Astrocyte of the spinal cord (primary cell): ENCODE data around the gene PRSS27.

Experiments
- DNase-seq: peaks from one replicate; pipeline ENCODE4 v3.0.0; 2011; ENCODE audit warnings: low read depth, low spot score
- H3K4me3 ChIP-seq: 2 replicates; pipeline ENCODE4 v1.5.1; 2011; ENCODE audit warnings: low read depth, mild to moderate bottlenecking, low read length, moderate library complexity
- in situ Hi-C: cut with HindIII; loops from 2 replicates; pipeline ENCODE4 v1.10.0; 2017; ENCODE audit warnings: low sequenced_read_pairs
- TF ChIP-seq, protein P1 (sequence below): IDR thresholded peaks from 2 replicates; pipeline ENCODE4 v1.5.1; 2012; ENCODE audit warnings: low read depth, mild to moderate bottlenecking, low read length, inconsistent platforms

PRSS27 gene

DNA sequence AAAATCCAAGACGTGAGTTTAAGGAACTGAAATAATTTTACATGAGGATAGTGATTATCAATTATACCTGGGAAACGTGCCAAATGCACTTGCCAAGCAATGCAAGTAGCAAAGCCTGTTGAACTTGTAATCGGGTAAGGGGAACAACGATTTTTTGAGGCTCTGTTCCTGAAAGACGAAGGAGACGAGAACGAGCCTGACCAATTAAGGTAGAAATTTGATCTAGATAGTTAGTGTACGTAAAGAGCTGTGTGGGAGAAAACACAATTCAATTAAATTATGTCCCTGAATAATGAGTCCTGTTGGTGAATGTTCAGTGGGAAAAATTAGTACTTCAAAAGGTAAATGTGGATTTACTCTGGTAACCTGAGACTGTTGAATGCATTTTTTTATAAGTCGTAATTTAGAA lies 55.4 kb downstream of the PRSS27 start:
- DNase-seq = no peak
- TF ChIP-seq, protein P1, sequence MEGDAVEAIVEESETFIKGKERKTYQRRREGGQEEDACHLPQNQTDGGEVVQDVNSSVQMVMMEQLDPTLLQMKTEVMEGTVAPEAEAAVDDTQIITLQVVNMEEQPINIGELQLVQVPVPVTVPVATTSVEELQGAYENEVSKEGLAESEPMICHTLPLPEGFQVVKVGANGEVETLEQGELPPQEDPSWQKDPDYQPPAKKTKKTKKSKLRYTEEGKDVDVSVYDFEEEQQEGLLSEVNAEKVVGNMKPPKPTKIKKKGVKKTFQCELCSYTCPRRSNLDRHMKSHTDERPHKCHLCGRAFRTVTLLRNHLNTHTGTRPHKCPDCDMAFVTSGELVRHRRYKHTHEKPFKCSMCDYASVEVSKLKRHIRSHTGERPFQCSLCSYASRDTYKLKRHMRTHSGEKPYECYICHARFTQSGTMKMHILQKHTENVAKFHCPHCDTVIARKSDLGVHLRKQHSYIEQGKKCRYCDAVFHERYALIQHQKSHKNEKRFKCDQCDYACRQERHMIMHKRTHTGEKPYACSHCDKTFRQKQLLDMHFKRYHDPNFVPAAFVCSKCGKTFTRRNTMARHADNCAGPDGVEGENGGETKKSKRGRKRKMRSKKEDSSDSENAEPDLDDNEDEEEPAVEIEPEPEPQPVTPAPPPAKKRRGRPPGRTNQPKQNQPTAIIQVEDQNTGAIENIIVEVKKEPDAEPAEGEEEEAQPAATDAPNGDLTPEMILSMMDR = no peak
- H3K4me3 ChIP-seq = no peak overlapping the region
- in situ Hi-C loops = no loop called here

DNA sequence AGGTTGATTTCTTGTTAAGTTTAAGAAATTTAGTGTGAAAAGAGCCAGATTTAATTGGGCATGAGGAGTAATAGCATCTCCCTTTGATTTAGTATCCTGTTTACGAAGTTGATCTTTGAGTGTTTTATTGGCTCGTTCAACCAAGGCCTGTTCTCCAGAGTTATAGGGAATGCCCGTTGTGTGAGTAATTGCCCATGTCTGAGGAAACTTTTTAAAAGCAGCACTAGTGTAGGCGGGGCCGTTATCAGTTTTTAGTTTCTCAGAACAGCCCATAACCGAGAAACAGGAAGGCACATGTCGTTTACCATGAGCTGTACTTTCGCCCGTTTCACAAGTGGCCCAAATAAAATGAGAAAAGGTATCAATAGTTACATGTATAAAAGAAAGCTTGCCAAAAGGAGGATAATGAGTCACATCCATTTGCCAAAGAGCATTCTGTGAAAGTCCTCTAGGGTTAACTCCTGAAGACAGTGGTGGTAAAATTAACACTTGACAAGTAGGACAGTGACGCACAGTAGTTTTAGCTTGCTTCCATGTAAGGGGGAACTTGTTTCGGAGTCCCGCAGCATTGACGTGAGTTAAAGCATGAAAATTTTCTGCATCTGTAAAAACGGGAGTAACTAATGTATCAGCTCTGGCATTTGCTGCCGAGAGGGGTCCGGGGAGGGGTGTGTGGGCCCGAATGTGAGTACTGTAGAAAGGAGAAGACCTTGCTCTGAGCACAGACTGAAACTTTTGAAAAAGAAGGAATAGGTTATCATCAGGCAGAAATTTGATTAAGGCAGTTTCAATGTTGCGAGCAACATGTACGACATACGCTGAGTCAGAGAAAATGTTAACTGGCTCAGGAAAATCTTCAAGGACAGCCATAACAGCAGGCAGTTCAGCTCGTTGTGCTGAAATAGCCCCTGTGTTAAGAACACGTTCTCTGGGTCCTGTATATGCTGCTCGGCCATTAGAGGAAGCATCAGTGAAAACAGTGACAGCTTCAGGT lies 56.2 kb downstream of the PRSS27 start:
- in situ Hi-C loops = no loop called here
- peak; percentile 20 for DNase-seq

More for the DNA sequence above, 56.2 kb downstream of the PRSS27 start:
- TF ChIP-seq, protein P1 = no peak
- no peak overlapping the region for H3K4me3 ChIP-seq
